Heart left ventricle (tissue), 13 donors: ENCODE data around the gene TRPT1.

Experiments
- CTCF ChIP-seq, 12 donors: fragments of 200-600 bp; sonication (generic) in 4 of 12; IDR thresholded peaks; one replicate each; pipeline versions ENCODE4 v1.5.0 to v1.8.0; 2018 to 2022; ENCODE audit warnings: antibody characterized with exemption in 12 of 12, mild to moderate bottlenecking in 5 of 12
- POLR2A ChIP-seq, 2 donors: fragments of 450-650 bp; IDR thresholded peaks; one replicate each; pipeline ENCODE4 v1.6.1; 2017; ENCODE audit warnings: antibody characterized with exemption in 2 of 2, mild to moderate bottlenecking in 2 of 2, moderate library complexity in 2 of 2
- donor health status: ischemic (EF 13 %, LVEDD 7.1; RV severe dilation, severe dysfunction).
- donor health status: DM: no; HTN: yes; CAD: no.
- donor health status: DM: no; HTN: no; CAD: no.
- donor health status: ischemic (EF 25% LVEDD 6.9; RV normal size, moderate dysfunction).
- donor health status: ischemic (EF 25% LVEDD 5.7; RV mildly dilated, moderate dysfunction).
- donor health status: ischemic (EF 35%, LVEDD 5.7; RV mildly dilated, moderate dysfunction).
- donor health status: nonischemic (EF 11% LVEDD 7.7; RV severe dilation, severe dysfunction).
- donor health status: DM: yes; HTN: yes; CAD: no.
- donor health status: PGD.
- donor health status: ischemic (EF 29% LVEDD 5.4; RV normal size, mild dysfunction).
- donor health status: nonischemic (EF 23%, LVEDD 6.1; RV moderate dilation, normal function).

GRCh38 chr11:64266339-64266738, 40.4 kb upstream of the TRPT1 start:
- TF ChIP-seq CTCF (IDR thresholded peaks at IDR 0.05) (no peak), POLR2A (IDR thresholded peaks at IDR 0.05) (no peak)
